H9 (cell line): ENCODE results near the gene DACT3. TPM values are rescaled to one million over a fixed set of nuclear protein-coding genes. Genes with fewer than 3 reads are reported as not detected.

Experiments
- DNase-seq: peaks from one replicate; pipeline ENCODE4 v3.0.0-alpha.2; 2017
- H2AFZ ChIP-seq: one replicate; pipeline ENCODE4 v1.6.1; 2013; ENCODE audit warnings: mild to moderate bottlenecking, low read length, control low read depth, moderate library complexity
- H2AK5ac ChIP-seq: 2 replicates; pipeline ENCODE4 v1.6.1; 2013; ENCODE audit warnings: low read length, control low read depth, mixed read lengths; ENCODE audit not compliant: insufficient read length
- H2BK120ac ChIP-seq: one replicate; pipeline ENCODE4 v1.6.1; 2013; ENCODE audit warnings: low read depth, mild to moderate bottlenecking, low read length, control low read depth, inconsistent platforms; ENCODE audit not compliant: poor library complexity, severe bottlenecking
- H2BK12ac ChIP-seq: 2 replicates; pipeline ENCODE4 v1.6.1; 2013; ENCODE audit warnings: low read length, control low read depth, mixed read lengths, low read depth; ENCODE audit not compliant: insufficient read length
- H2BK15ac ChIP-seq: 2 replicates; pipeline ENCODE4 v1.6.1; 2013; ENCODE audit warnings: low read depth, low read length, control low read depth
- H2BK20ac ChIP-seq: one replicate; pipeline ENCODE4 v1.6.1; 2013; ENCODE audit warnings: low read depth, mild to moderate bottlenecking, low read length, control low read depth, inconsistent platforms; ENCODE audit not compliant: poor library complexity, severe bottlenecking
- H2BK5ac ChIP-seq: 2 replicates; pipeline ENCODE4 v1.6.1; 2013; ENCODE audit warnings: low read length, control low read depth, mixed read lengths; ENCODE audit not compliant: insufficient read length
- H3K14ac ChIP-seq: 2 replicates; pipeline ENCODE4 v1.6.1; 2013; ENCODE audit warnings: low read length, control low read depth; ENCODE audit not compliant: insufficient read depth
- H3K18ac ChIP-seq: 2 replicates; pipeline ENCODE4 v1.6.1; 2013; ENCODE audit warnings: low read depth, mild to moderate bottlenecking, mixed read lengths, low read length, control low read depth; ENCODE audit not compliant: insufficient read length
- H3K23ac ChIP-seq: 2 replicates; pipeline ENCODE4 v1.6.1; 2013; ENCODE audit warnings: low read length, control low read depth, mixed read lengths, low read depth; ENCODE audit not compliant: insufficient read length
- H3K23me2 ChIP-seq: 2 replicates; pipeline ENCODE4 v1.6.1; 2013; ENCODE audit warnings: low read depth, mild to moderate bottlenecking, mixed read lengths, low read length, control low read depth; ENCODE audit not compliant: insufficient read length, poor library complexity, severe bottlenecking
- H3K27ac ChIP-seq: 2 replicates; pipeline ENCODE4 v1.5.1; 2013; ENCODE audit warnings: low read length, control low read depth, mixed read lengths, low read depth; ENCODE audit not compliant: insufficient read length
- H3K27me3 ChIP-seq: 2 replicates; pipeline ENCODE4 v1.6.1; 2013; ENCODE audit warnings: low read length, control low read depth, inconsistent platforms; ENCODE audit not compliant: insufficient read depth
- H3K4ac ChIP-seq: 2 replicates; pipeline ENCODE4 v1.6.1; 2013; ENCODE audit warnings: low read depth, mild to moderate bottlenecking, control low read depth, inconsistent platforms, low read length, moderate library complexity
- H3K4me1 ChIP-seq: 2 replicates; pipeline ENCODE4 v1.6.1; 2013; ENCODE audit warnings: low read length, control low read depth, inconsistent platforms; ENCODE audit not compliant: insufficient read depth
- H3K4me2 ChIP-seq: 2 replicates; pipeline ENCODE4 v1.6.1; 2013; ENCODE audit warnings: low read length, control low read depth, mixed read lengths; ENCODE audit not compliant: insufficient read length, insufficient read depth
- H3K56ac ChIP-seq: 2 replicates; pipeline ENCODE4 v1.6.1; 2013; ENCODE audit warnings: low read depth, mild to moderate bottlenecking, mixed read lengths, low read length, control low read depth; ENCODE audit not compliant: insufficient read length
- H3K79me1 ChIP-seq: 2 replicates; pipeline ENCODE4 v1.6.1; 2013; ENCODE audit warnings: low read depth, mild to moderate bottlenecking, moderate library complexity, low read length, control low read depth, inconsistent platforms; ENCODE audit not compliant: insufficient read depth, poor library complexity, severe bottlenecking
- H3K79me2 ChIP-seq: 2 replicates; pipeline ENCODE4 v1.6.1; 2013; ENCODE audit warnings: low read length, control low read depth, inconsistent platforms; ENCODE audit not compliant: insufficient read depth
- H3K9ac ChIP-seq: 2 replicates; pipeline ENCODE4 v1.6.1; 2013; ENCODE audit warnings: low read length, control low read depth, mixed read lengths; ENCODE audit not compliant: insufficient read length; ENCODE audit errors: extremely low read depth
- H3K9me3 ChIP-seq: one replicate; pipeline ENCODE4 v1.6.1; 2013; ENCODE audit warnings: low read depth, low read length, inconsistent platforms; ENCODE audit not compliant: control insufficient read depth
- H3T11ph ChIP-seq: one replicate; pipeline ENCODE4 v1.6.1; 2013; ENCODE audit warnings: mild to moderate bottlenecking, low read length, control low read depth, inconsistent platforms
- H4K20me1 ChIP-seq: one replicate; pipeline ENCODE4 v1.6.1; 2013; ENCODE audit not compliant: control insufficient read depth, insufficient read length, insufficient read depth
- H4K5ac ChIP-seq: 2 replicates; pipeline ENCODE4 v1.6.1; 2013; ENCODE audit warnings: low read depth, mild to moderate bottlenecking, mixed read lengths, low read length, control low read depth; ENCODE audit not compliant: insufficient read length
- H4K8ac ChIP-seq: replicated peaks from 2 replicates; pipeline ENCODE4 v1.6.1; 2013; ENCODE audit warnings: low read length, control low read depth, mixed read lengths, low read depth; ENCODE audit not compliant: insufficient read length
- H4K91ac ChIP-seq: 2 replicates; pipeline ENCODE4 v1.6.1; 2013; ENCODE audit warnings: low read depth, mild to moderate bottlenecking, moderate library complexity, mixed read lengths, low read length, control low read depth; ENCODE audit not compliant: insufficient read length
- H3K27ac Mint-ChIP-seq, 3 experiments: 2 replicates in 2 of 3; 3 replicates in 1 of 3; pipeline ENCODE4 v1.8.0; 2020 to 2021; ENCODE audit warnings: mixed read lengths in 3 of 3, mild to moderate bottlenecking in 1 of 3, moderate library complexity in 1 of 3
- H3K27me3 Mint-ChIP-seq: 2 replicates; pipeline ENCODE4 v1.8.0; 2021; ENCODE audit warnings: low read depth, mild to moderate bottlenecking, moderate library complexity, mixed read lengths
- H3K36me3 Mint-ChIP-seq, 3 experiments: 2 replicates in 2 of 3; 3 replicates in 1 of 3; pipeline ENCODE4 v1.8.0; 2020 to 2021; ENCODE audit warnings: low read depth in 3 of 3, mixed read lengths in 3 of 3; ENCODE audit not compliant: insufficient read depth in 1 of 3
- H3K4me1 Mint-ChIP-seq, 2 experiments: 2 replicates each; pipeline ENCODE4 v1.8.0; 2020; ENCODE audit warnings: mixed read lengths in 2 of 2
- H3K4me3 Mint-ChIP-seq, 2 experiments: 2 replicates in 1 of 2; 3 replicates in 1 of 2; pipeline ENCODE4 v1.8.0; 2020 to 2021; ENCODE audit warnings: mild to moderate bottlenecking in 2 of 2, mixed read lengths in 2 of 2, moderate library complexity in 1 of 2
- H3K9me3 Mint-ChIP-seq, 2 experiments: 2 replicates in 1 of 2; 3 replicates in 1 of 2; pipeline ENCODE4 v1.8.0; 2020; ENCODE audit warnings: mild to moderate bottlenecking in 2 of 2, mixed read lengths in 2 of 2, moderate library complexity in 1 of 2
- WGBS: extraction: QIAGEN DNeasy Blood & Tissue Kit; methylation state at CpG from one replicate; pipeline ENCODE4 v1.1.7; 2013; ENCODE audit warnings: missing lambda C conversion rate, low lambda C conversion rate, mixed read lengths; ENCODE audit not compliant: insufficient read length; ENCODE audit errors: extremely low coverage; 5-methylcytosine and 5-hydroxymethylcytosine counted together
- total RNA-seq: library from RNA; stranded (reverse); gene quantifications from 2 replicates; pipeline ENCODE4 v1.2.1, GENCODE V29; 2021
- TF ChIP-seq, protein P1 (sequence below): fragments of 200-600 bp; sonication (generic); conservative IDR thresholded peaks from 3 replicates; pipeline ENCODE4 v1.8.0; 2021; ENCODE audit warnings: antibody characterized with exemption, mild to moderate bottlenecking

The DACT3 gene
- total RNA-seq, 1 experiment from 2014 or later, result 0.87 TPM

DNA sequence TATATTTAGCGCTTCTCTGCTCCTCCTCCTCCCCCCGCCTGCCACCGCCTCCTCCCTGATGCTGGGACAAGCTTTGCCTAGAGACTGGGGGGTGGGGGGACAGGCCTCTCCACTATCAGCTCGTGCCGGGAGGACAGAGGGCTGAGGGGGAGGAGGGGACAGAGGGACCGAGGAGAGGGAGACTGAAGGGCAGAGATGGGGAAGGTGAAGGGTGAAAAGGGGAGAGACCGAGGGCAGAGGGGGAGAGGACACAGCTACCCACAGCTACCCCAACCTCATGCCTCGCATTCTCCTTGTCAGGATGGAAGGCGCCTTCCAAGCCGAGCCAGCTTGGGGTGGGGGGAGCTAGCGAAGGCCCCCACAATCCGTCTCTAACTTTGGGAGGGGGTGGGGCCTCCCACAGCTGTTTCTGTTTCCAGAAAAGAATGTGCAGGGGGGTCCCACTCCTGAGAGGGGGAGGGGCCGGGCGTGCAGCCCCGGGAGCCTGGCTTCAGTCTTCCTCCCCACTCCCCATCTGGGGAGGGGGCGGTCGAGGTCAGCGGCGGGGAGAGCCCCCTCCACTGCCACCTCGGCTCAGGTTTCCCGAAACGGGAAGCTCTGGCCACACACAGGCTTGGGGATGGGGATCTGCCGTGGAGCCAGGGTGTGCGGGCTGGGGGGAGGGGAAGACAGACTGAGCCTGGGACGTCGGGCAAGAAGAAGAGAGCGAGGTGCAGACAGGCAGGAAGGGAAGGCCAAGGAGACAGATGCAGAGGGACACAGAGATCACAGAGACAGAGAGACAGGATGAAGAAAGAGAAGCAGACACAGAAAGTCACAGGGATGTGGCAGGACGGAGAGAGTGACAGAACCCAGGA, 1.6 kb downstream of the DACT3 start:
- no peak overlapping the region for H3T11ph ChIP-seq
- Mint-ChIP-seq H3K4me3 (peak overlapping the region; percentile 48 to 83), H3K27me3 (peaks cover 45% of the 10 kb centered on the region), H3K9me3 (no peaks in the 10 kb centered on the region; a peak in 1 of 5 replicates), H3K4me1 (peaks cover 26 to 30% of the 10 kb centered on the region in 2 experiments), H3K36me3 (no peaks in the 10 kb centered on the region), H3K27ac (peak overlapping the region in 1 of 3 experiments; percentile 11; a peak in 2 of 7 replicates)
- no peak overlapping the region for H4K8ac ChIP-seq
- no peaks in the 10 kb centered on the region for H3K79me2 ChIP-seq
- no peak overlapping the region for H3K23ac ChIP-seq
- H2BK120ac ChIP-seq, result no peak overlapping the region
- H3K4ac ChIP-seq, result no peak overlapping the region
- DNase-seq, result peak; percentile 66
- peak overlapping the region; percentile 93 for H3K4me2 ChIP-seq
- no peak overlapping the region for H2BK12ac ChIP-seq
- no peak overlapping the region for H3K14ac ChIP-seq
- H4K20me1 ChIP-seq, result no peaks in the 10 kb centered on the region
- no peak overlapping the region for H2AK5ac ChIP-seq
- H3K18ac ChIP-seq, result no peak overlapping the region
- H3K79me1 ChIP-seq, result no peaks in the 10 kb centered on the region
- H3K9me3 ChIP-seq, result no peaks in the 10 kb centered on the region
- H3K23me2 ChIP-seq, result peaks cover 15% of the 10 kb centered on the region
- no peak overlapping the region for H3K56ac ChIP-seq
- TF ChIP-seq, protein P1, sequence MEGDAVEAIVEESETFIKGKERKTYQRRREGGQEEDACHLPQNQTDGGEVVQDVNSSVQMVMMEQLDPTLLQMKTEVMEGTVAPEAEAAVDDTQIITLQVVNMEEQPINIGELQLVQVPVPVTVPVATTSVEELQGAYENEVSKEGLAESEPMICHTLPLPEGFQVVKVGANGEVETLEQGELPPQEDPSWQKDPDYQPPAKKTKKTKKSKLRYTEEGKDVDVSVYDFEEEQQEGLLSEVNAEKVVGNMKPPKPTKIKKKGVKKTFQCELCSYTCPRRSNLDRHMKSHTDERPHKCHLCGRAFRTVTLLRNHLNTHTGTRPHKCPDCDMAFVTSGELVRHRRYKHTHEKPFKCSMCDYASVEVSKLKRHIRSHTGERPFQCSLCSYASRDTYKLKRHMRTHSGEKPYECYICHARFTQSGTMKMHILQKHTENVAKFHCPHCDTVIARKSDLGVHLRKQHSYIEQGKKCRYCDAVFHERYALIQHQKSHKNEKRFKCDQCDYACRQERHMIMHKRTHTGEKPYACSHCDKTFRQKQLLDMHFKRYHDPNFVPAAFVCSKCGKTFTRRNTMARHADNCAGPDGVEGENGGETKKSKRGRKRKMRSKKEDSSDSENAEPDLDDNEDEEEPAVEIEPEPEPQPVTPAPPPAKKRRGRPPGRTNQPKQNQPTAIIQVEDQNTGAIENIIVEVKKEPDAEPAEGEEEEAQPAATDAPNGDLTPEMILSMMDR, result no peak
- no peak overlapping the region for H2BK15ac ChIP-seq
- H4K91ac ChIP-seq, result no peak overlapping the region
- H2AFZ ChIP-seq, result no peak overlapping the region
- no peak overlapping the region for H3K27ac ChIP-seq
- no peak overlapping the region for H2BK20ac ChIP-seq
- WGBS, result no CpG with 5 or more reads among the region's 28 CpGs
- no peaks in the 10 kb centered on the region; the same call in 1 of the 2 replicates for H3K27me3 ChIP-seq
- no peak overlapping the region for H3K9ac ChIP-seq
- no peak overlapping the region for H4K5ac ChIP-seq
- 0 out of 2 replicates have a peak, but pooled peaks cover 2% of the 10 kb centered on the region for H3K4me1 ChIP-seq
- no peak overlapping the region for H2BK5ac ChIP-seq
